GM19438 (cell line): ENCODE measurements around the gene TMEM272.

Experiments used
- ATAC-seq: cut with Tn5 transposase; IDR thresholded peaks from one replicate; pipeline ENCODE4 v1.9.1; 2021; ENCODE audit warnings: low read depth; ENCODE audit not compliant: unreplicated experiment

Gene TMEM272

DNA sequence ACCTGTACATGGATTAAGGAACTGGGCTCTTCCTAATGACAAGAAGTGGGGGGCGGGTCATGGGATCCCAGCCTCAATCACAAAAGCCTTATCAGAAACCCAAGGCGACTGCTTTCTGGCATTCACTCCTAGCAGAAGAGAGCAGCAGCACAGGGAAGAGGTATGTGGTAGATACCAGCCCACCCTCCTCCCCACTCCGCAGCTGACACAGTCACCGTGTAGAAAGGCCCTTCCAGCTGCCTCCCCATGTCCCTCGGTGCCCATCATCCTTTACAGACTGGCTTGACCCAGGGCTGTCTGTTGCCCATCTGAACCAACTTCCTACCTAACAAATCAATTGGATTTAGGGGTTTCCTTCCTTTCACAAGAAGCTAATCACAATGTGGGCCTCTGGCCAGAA is 37.9 kb downstream of the TMEM272 start:
- ATAC-seq: no peak

GRCh38 chr13:51806566-51806965 is 38.4 kb downstream of the TMEM272 start:
- ATAC-seq: no peak

DNA sequence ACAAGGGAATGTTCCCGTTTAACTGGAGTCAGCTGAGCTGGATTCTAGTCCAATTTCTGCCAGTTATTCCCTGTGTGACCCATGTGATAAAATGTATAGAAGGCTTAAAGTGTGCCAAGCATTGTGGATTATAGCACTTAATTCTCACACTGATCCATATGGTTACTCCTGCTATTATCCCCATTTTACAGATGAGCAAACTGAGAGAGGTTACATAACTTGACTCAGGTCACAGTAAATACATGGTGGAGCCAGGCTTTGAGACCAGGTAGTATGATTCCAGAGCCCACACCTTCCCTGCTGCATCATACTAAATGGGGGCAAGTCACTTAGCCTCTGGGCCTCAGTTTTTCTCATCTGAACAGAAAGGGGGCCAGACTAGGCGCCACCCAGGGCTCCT is 39.1 kb downstream of the TMEM272 start:
- ATAC-seq: no peak

DNA sequence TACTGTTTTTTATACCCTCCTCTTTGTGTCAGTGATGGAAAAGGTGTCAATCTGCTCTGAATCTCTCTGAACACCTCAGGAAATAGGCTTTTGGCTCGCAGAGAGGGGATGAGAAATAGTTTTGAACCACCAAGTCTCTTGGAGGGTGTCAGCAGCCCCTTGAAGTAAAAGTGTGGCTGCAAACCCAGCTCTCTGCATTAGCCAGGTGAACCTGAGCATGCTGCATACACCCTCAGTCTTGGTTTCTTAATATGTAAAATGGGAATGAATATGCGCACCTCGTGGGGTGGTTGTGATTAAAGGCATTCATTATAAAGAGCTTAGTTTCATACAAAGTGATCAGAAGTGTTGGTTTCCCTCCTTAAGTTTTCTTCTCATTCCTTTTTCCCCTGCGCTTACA is 39.7 kb downstream of the TMEM272 start:
- ATAC-seq: no peak

DNA sequence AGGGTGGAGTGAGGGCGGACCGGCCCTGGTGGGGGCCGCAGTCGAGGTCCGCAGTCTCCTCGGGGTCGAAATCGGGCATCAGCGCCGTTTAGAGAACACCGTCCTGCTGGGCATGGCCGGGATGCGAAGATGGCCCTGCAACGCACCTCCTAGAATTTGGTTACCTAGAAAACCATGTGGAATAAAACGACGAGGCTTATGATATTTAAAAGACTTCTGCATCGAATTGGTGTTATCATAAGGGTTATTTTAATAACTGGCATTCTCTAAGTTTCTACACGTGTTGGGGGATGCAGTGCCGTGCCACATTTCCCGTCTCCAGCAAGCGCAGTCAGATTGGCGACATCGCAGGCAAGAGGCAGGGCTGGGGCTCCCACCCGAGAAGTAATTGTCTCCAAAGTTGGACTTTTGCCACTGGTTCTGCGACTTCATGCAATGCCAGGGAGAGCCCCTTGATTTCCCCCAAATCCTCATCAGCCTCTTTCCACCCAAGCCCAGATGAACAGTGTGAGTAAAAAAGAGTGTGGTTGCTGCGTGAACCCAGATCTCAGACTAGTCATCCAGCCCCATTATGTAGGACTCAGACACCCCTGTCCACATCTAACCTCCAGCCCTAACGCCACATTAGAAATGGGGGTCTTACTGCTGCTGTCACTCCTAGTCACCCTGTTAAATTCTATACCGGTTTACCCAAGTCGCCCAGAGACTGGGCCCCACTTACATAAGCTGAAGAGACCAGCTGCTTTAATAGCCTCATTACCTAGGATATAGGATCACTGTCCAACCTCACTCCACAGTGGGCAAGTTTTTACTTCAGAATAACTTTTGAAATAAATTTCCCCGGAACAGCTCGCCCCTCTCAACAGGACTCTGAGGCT is 40.4 kb downstream of the TMEM272 start:
- no peak for ATAC-seq

DNA sequence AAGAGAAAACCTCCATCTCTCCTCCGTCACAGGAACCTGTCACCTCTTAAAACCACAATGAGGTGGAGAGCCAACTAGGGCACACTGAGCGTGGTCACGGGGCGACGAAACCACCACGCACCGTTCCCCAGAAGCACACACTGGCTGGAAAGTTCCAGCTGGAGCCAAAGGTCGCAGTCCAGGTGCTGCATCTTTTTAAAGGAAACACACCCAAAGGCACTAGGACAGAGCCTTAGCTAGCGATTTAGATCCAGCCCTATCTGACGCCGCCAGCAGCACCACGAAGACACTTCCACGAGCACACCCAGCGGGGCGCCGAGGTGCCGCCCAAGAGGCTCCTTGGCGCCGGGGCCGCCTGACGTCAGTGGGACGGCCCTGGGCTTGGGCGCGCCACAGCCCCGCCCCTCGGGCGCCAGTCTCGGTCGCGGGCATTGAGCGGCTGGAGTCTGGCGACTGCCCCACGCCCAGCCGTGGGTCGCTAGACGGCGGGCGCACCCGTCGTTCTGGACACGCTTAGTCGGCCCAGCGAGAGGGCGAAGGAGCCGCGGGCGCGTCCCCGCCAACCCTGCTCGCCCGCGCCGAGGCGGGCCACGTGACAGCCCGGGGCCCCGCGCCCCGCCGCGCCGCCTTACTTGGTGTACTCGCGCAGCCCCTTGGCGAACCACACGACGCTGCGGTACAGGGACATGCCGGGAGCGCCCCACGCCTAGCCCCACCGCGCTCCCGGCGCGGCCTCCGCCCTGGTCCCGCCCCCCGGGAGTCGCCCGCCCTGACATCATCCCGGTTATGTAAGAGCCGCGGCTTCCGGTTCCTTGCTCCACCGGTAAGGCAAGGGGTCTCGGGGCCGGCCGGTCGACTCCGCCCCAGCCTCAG is 41.3 kb downstream of the TMEM272 start, which contains the start of gene DHRS12:
Gene DHRS12, minus strand, starts transcription at position 742 of the 873 bp plus-strand sequence. CDS start 4,504 bp downstream, outside the sequence.
- ATAC-seq: peak; percentile 89

DNA sequence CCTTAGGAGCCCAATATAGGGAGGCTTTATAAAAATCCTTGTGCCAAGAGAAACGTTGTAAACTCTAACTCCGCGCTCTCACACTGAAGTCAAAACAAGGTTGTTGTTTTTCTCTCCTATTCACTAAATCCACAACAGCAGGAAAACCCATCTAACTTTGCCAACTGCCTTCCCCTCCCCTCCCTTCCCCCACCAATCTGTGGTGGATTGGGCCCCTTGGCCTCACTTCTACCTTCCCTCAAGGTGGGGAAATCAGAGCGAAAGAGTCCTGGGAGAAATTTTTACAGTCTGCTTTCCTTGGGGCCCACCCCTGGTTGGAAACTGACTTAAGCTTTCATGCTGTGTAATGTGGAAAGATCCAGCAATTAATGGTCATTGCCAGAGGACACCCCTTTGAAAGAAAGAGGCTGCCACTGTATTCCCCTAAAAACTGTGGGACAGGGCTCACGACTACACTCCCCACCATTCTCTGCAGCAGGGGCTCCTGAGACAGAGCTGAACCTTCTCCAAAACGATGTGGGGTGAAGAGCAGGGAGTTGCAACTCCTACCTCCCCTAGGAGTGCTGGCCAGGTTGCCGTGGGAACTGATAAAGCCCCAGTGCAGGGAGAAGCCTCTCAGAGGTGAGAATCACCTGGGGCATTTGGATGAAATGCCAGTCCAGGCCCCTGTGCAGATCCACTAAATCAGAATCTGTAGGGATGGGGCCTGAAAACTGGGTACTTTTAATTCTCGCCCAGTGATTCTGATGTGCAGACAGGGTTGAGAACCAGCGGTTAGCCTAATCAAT is 42.2 kb downstream of the TMEM272 start:
- ATAC-seq: peak; percentile 2

- ATAC-seq: no peak
Observed at GRCh38 chr13:51801631-51802099, 43.3 kb downstream of the TMEM272 start.

DNA sequence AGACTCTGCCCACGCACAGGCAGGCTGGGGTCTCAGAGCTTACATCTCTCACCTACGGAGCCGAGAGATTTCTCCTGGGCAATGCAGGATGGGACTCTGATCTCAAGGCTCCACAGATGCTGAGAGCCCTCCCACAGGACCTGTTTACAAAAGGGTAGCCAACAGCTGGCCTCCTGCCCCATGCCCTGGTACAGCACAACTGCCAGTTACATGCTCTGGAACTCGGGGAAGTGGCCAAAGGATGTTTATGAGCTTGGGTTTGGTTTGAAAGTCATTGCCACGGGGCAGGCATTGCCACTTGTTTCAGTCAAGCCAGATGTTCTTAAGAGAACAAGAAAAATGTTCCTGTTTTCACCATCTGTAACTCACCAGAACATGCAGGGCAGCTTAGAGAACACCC is 44.5 kb downstream of the TMEM272 start:
- ATAC-seq: no peak

- ATAC-seq: no peak
Observed at GRCh38 chr13:51799261-51799660, 45.7 kb downstream of the TMEM272 start.

DNA sequence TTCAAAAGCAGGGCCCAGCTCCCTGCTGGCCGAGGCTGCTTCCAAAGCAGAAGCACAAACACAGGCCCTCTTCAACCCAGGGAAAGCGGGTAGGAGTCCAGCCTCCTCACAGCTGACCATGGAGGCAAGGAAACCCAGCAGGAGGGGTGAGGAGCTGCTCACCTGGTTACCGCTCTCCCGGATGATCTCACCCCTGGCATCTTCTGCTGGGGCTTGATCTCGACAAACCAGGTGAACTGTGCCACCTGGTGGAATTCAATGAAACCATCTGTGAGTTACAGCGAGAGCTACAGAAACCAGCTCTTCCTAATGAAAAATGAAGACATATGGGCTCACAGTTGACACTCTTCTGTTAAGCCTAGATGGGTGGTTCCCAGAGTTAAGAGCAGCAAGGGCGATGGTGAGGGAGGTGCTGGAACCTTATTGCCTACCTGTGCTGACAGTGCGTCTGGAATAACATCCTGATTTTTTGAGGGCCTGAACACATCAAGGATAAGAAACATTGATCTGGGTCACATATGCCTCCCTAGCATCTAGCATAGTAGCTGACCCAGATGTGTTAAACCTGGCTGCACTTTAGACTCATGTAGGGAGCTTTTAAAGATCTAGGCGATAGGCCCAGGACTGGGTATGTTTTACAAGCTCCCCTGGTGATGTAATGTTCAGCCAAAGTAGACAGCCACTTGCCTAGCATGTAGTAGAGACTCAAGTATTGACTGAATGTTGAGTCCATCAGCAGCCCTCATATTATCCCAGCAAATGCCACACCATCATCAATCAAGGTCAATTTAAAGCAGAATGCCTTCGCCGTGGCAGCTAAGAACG is 47.1 kb downstream of the TMEM272 start:
- no peak for ATAC-seq

DNA sequence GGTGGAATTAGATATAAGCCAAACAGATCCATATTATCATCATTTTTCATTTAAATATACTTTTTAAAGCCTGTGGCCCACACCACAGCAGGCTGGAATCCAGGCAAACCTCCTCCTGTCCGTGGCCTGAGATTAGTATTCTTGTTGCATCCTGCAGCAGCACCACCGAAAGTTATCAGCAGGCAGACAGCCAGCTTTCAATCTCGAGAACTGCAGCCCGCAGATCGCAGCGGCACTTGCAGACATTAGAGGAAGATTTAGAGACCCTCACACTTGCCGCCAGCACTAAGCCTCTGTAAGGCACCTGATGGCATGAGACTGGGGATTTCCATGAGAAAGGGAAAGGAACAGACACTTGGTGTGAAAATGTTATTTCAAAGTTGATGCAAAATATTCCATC is 48.4 kb downstream of the TMEM272 start:
- ATAC-seq: no peak

DNA sequence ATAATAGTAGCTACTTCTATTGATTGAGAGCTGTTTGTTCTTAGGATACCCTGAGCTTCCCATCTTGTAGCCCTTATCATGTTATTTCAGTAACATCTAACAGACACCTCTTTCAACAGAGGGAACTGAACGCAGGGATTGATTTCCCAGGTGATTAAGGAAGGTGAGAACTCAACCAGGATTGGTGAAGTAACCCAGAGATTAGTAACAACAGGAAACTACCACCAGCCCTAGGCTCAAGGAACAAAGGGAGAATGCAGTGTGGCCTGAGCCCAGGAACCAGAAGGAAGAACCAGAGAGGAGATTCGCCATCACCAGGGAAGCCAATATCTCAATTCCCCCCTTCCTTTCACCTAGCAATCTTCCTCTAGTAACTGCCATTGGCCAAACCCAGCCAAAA is 49.6 kb downstream of the TMEM272 start:
- no peak for ATAC-seq

- ATAC-seq: no peak
Observed at GRCh38 chr13:51794964-51795363, 50.0 kb downstream of the TMEM272 start.

DNA sequence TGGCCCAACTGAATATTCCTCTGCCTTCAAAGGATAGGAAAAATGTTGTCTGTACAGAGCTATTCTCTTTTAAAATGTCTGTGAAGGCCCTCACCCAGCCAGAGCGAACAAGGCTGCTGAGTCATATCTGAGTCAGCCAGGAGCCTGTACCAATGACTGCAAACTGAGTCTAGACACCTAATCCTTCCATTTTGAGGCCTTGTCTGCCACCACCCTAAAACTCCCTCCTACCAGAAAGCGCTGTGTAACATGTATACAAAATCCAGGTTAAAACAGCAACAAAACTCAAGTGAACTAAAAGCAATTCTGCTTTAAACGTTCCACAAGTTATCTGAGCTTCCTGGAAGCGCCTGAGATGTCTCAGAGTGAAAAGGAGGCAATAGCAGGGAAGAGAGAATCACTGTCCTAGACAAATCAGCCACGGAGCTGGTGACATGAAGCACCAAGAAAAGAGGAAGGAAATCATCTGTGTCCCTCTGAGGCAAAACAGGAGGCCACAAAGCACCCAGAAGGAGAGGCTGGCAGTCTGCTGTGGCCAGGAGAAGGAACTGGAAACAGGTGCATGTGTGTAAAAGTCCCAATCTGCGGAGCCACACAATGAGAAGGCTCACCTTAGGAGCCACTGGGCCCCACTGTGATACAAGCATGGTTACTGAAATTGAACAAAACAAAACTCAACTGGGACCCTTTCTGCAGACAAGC is 51.3 kb downstream of the TMEM272 start:
- ATAC-seq: peak; percentile 76

DNA sequence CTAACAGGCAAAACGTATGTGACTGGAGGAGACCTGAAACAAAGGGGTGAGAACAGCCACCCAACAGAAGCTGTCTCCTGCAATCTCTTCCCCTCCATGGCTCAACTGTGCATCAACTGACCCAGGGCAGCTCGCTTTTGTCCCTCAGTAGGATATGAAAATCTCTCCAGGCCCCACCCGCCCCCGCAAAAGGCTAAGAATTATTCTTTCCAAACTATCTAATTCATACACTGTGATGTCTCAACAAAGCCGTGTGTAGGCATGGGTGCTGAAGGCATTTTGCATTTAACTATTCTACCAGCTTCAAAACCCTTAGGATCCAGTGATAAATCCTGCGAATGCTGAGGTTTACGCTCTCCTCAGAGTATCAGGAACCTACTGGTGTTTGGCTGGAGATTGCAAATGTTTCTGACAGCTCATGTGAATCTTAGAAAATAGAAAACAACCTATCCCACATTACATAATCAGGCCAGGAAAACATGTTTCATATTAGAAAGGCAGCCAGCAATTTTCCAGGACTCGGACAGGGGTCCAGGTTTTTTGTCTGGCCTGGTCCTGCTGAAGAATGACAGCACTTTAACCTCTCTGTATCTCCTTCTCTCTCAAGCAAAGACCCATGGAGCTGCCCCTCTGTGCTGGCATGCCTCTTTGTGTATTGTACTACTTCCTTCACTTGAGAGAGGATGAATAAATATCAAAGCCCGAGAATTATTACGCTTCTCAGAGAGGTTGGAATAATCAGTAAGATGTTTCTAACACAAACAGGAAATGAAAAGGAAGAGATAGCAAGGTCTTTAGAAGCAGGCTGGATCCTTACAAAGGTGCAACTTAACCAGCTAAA is 58.3 kb downstream of the TMEM272 start:
- no peak for ATAC-seq

GRCh38 chr13:51785712-51786424 is 59.1 kb downstream of the TMEM272 start:
- ATAC-seq: no peak

- no peak for ATAC-seq
Observed at GRCh38 chr13:51784097-51784496, 60.9 kb downstream of the TMEM272 start.
